Liver (tissue), 3 donors: Measurements from ENCODE around the gene RASA3.

ENCODE experiments used
- EGR1 ChIP-seq, 2 donors: IDR thresholded peaks; 2 replicates each; pipeline ENCODE4 v1.6.1; 2016 to 2018; ENCODE audit warnings: antibody characterized with exemption in 2 of 2, low read depth in 2 of 2
- HNF4A ChIP-seq, 2 donors: conservative IDR thresholded peaks; 2 replicates each; pipeline ENCODE4 v1.6.1; 2016; ENCODE audit warnings: antibody characterized with exemption in 2 of 2, mild to moderate bottlenecking in 2 of 2
- HNF4G ChIP-seq: IDR thresholded peaks from 2 replicates; pipeline ENCODE4 v1.6.1; 2016; ENCODE audit warnings: antibody characterized with exemption
- JUND ChIP-seq, 2 donors: IDR thresholded peaks; 2 replicates each; pipeline ENCODE4 v1.6.1; 2016; ENCODE audit warnings: antibody characterized with exemption in 2 of 2
- RAD21 ChIP-seq, 2 donors: IDR thresholded peaks; 2 replicates each; pipeline ENCODE4 v1.6.1; 2016; ENCODE audit warnings: antibody characterized with exemption in 2 of 2, mild to moderate bottlenecking in 2 of 2
- SP1 ChIP-seq: IDR thresholded peaks from 2 replicates; pipeline ENCODE4 v1.6.1; 2018; ENCODE audit warnings: antibody characterized with exemption, mild to moderate bottlenecking
- TAF1 ChIP-seq: conservative IDR thresholded peaks from 2 replicates; pipeline ENCODE4 v1.6.1; 2016; ENCODE audit warnings: antibody characterized with exemption, mild to moderate bottlenecking
- YY1 ChIP-seq: IDR thresholded peaks from 2 replicates; pipeline ENCODE4 v1.6.1; 2016; ENCODE audit warnings: antibody characterized with exemption, mild to moderate bottlenecking
- TF ChIP-seq, protein P1 (sequence below): fragments of 150-350 bp; IDR thresholded peaks from 2 replicates; pipeline ENCODE4 v1.5.1; 2017; ENCODE audit warnings: improper control_type of control experiment, low read depth, low read length; ENCODE audit not compliant: missing input control
- TF ChIP-seq, protein P2 (sequence below): IDR thresholded peaks from 2 replicates; pipeline ENCODE4 v1.6.1; 2016; ENCODE audit warnings: antibody characterized with exemption, mild to moderate bottlenecking
- TF ChIP-seq, protein P3 (sequence below): IDR thresholded peaks from 2 replicates; pipeline ENCODE4 v1.6.1; 2016; ENCODE audit warnings: antibody characterized with exemption
- TF ChIP-seq, protein P4 (sequence below): IDR thresholded peaks from 2 replicates; pipeline ENCODE4 v1.6.1; 2016; ENCODE audit warnings: antibody characterized with exemption
- donor health status: healthy.
- donor health status: healthy.

DNA sequence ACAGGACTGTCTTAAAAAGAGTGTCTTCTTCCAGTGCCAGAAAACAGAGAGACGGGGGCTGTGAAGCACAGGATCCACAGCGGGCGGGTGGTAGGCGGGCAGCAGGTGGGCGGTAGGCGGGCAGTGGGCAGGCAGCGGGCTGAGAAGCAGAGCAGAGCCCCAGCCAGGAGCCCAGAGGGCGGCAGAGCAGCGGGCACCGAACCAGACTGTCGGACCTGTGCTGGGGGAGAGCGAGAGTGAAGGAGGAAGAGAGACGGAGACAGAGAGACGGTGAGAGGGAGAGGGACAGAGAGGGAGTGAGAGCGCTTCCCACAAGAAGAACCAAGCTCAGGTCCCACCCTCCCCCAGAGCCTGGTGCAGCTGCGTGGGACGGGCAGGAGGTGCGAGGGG is 30.3 kb downstream of the RASA3 start:
- TF ChIP-seq, protein P1, sequence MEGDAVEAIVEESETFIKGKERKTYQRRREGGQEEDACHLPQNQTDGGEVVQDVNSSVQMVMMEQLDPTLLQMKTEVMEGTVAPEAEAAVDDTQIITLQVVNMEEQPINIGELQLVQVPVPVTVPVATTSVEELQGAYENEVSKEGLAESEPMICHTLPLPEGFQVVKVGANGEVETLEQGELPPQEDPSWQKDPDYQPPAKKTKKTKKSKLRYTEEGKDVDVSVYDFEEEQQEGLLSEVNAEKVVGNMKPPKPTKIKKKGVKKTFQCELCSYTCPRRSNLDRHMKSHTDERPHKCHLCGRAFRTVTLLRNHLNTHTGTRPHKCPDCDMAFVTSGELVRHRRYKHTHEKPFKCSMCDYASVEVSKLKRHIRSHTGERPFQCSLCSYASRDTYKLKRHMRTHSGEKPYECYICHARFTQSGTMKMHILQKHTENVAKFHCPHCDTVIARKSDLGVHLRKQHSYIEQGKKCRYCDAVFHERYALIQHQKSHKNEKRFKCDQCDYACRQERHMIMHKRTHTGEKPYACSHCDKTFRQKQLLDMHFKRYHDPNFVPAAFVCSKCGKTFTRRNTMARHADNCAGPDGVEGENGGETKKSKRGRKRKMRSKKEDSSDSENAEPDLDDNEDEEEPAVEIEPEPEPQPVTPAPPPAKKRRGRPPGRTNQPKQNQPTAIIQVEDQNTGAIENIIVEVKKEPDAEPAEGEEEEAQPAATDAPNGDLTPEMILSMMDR = no peak
- no peak for TF ChIP-seq TAF1
- no peak for TF ChIP-seq RAD21 (IDR thresholded peaks at IDR 0.05)
- TF ChIP-seq JUND (IDR thresholded peaks at IDR 0.05) = no peak
- TF ChIP-seq, protein P2, sequence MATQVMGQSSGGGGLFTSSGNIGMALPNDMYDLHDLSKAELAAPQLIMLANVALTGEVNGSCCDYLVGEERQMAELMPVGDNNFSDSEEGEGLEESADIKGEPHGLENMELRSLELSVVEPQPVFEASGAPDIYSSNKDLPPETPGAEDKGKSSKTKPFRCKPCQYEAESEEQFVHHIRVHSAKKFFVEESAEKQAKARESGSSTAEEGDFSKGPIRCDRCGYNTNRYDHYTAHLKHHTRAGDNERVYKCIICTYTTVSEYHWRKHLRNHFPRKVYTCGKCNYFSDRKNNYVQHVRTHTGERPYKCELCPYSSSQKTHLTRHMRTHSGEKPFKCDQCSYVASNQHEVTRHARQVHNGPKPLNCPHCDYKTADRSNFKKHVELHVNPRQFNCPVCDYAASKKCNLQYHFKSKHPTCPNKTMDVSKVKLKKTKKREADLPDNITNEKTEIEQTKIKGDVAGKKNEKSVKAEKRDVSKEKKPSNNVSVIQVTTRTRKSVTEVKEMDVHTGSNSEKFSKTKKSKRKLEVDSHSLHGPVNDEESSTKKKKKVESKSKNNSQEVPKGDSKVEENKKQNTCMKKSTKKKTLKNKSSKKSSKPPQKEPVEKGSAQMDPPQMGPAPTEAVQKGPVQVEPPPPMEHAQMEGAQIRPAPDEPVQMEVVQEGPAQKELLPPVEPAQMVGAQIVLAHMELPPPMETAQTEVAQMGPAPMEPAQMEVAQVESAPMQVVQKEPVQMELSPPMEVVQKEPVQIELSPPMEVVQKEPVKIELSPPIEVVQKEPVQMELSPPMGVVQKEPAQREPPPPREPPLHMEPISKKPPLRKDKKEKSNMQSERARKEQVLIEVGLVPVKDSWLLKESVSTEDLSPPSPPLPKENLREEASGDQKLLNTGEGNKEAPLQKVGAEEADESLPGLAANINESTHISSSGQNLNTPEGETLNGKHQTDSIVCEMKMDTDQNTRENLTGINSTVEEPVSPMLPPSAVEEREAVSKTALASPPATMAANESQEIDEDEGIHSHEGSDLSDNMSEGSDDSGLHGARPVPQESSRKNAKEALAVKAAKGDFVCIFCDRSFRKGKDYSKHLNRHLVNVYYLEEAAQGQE = no peak
- no peak for TF ChIP-seq SP1
- no peak for TF ChIP-seq EGR1 (IDR thresholded peaks at IDR 0.05; ENCODE audit: low read depth in 2 of 2)
- no peak for TF ChIP-seq HNF4G
- no peak for TF ChIP-seq HNF4A (conservative IDR thresholded peaks at IDR 0.05)
- no peak for TF ChIP-seq YY1
- TF ChIP-seq, protein P3, sequence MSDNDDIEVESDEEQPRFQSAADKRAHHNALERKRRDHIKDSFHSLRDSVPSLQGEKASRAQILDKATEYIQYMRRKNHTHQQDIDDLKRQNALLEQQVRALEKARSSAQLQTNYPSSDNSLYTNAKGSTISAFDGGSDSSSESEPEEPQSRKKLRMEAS = no peak
- TF ChIP-seq, protein P4, sequence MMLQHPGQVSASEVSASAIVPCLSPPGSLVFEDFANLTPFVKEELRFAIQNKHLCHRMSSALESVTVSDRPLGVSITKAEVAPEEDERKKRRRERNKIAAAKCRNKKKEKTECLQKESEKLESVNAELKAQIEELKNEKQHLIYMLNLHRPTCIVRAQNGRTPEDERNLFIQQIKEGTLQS = no peak
